NCI-H1105 treated with DMSO at 0.1 percent for 48 hours (cell line): ENCODE data around the gene FOXF1.
A peak's percentile ranks its signal among the peaks of the same experiment; 100 is the strongest.

Experiments used
- DNase-seq: peaks from one replicate; lab custom pipeline; 2025; lab: John Stamatoyannopoulos, UW

Gene FOXF1

GRCh38 chr16:86534779-86535615 lies 24.7 kb downstream of the FOXF1 start:
- no peak for DNase-seq

- no peak for DNase-seq
Observed at GRCh38 chr16:86536621-86537020, 26.3 kb downstream of the FOXF1 start.

- DNase-seq = no peak
Observed at GRCh38 chr16:86537486-86537885, 27.2 kb downstream of the FOXF1 start.

GRCh38 chr16:86538196-86538780 lies 28.0 kb downstream of the FOXF1 start:
- no peak for DNase-seq

- no peak for DNase-seq
Observed at GRCh38 chr16:86540894-86541293, 30.6 kb downstream of the FOXF1 start.

- no peak for DNase-seq
Observed at GRCh38 chr16:86541560-86541959, 31.2 kb downstream of the FOXF1 start.

- no peak for DNase-seq
Observed at GRCh38 chr16:86542756-86543750, 32.7 kb downstream of the FOXF1 start.

- DNase-seq = no peak
Observed at GRCh38 chr16:86545481-86545880, 35.2 kb downstream of the FOXF1 start.

- DNase-seq = no peak
Observed at GRCh38 chr16:86545954-86546637, 35.8 kb downstream of the FOXF1 start.

GRCh38 chr16:86546638-86547013 lies 36.3 kb downstream of the FOXF1 start:
- no peak for DNase-seq

GRCh38 chr16:86547286-86547685 lies 37.0 kb downstream of the FOXF1 start:
- no peak for DNase-seq

- no peak for DNase-seq
Observed at GRCh38 chr16:86549076-86549892, 39.0 kb downstream of the FOXF1 start.

- no peak for DNase-seq
Observed at GRCh38 chr16:86549893-86550190, 39.5 kb downstream of the FOXF1 start.

GRCh38 chr16:86550281-86550680 lies 40.0 kb downstream of the FOXF1 start:
- no peak for DNase-seq

- DNase-seq = no peak
Observed at GRCh38 chr16:86553356-86553755, 43.0 kb downstream of the FOXF1 start.

GRCh38 chr16:86554599-86554916 lies 44.2 kb downstream of the FOXF1 start:
- no peak for DNase-seq

- DNase-seq = peak; percentile 58
Observed at GRCh38 chr16:86554917-86555703, 44.8 kb downstream of the FOXF1 start, which contains the start of gene MTHFSD. Gene MTHFSD (minus strand): TSS chr16:86555235. CDS start chr16:86555184, 51 bp downstream.

- DNase-seq = no peak
Observed at GRCh38 chr16:86555704-86556075, 45.4 kb downstream of the FOXF1 start.

GRCh38 chr16:86556576-86556975 lies 46.2 kb downstream of the FOXF1 start:
- no peak for DNase-seq

- DNase-seq = no peak
Observed at GRCh38 chr16:86557587-86557986, 47.3 kb downstream of the FOXF1 start.
